Activated T-helper 1 cell treated with Interleukin-2 at 50 U/mL for 16 hours (primary cell): ENCODE measurements around the gene IER3.

Experiments used
- DNase-seq: peaks from one replicate; pipeline ENCODE4 v3.0.0-alpha.2; 2020; ENCODE audit warnings: low read depth

Gene IER3

GRCh38 chr6:30744054-30744805 is at the start of gene IER3:
TSS of gene IER3 (minus strand) at chr6:30744547. CDS start at chr6:30744518, 29 bp downstream.
- peak; percentile 47 for DNase-seq

GRCh38 chr6:30793521-30794194 is 49.3 kb upstream of the IER3 start:
- DNase-seq: no peak

DNA sequence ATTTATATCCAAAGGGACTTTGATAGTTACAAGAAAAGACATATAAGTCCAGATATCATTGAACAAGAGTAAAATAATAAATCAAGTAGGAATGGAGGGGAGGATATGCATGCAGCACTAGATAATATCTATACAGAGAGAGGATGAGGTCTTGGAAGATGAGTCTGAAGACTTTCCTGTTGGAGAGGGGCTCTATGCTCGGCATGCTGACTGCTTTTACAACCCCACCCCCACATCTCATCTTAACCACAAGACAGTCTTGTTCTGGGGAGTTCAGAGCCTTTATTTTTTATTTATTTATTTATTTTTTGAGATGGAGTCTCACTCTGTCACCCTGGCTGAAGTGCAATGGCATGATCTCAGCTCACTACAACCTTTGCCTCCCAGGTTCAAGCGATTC is 48.4 kb upstream of the IER3 start:
- no peak for DNase-seq

GRCh38 chr6:30790724-30791383 is 46.5 kb upstream of the IER3 start:
- DNase-seq: no peak

DNA sequence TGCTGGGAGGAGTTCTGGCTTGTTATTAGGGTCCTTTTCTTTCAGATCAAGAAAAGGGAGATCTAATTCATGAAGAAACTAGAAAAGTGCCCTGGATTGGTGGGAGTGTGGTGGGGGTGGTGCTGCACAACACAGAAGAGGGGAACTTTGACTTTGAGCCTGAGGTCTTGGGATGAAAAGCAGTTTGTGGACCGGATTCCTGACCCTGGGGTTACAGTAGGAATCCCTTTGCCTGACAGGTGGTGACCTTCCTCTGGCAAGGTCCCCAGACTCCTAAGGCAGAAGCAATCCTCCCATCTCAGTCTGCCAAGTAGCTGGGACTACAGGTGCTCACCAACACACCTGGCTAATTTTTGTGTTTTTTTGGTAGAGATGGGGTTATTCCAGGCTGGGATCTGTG is 45.3 kb upstream of the IER3 start:
- no peak for DNase-seq

- DNase-seq: no peak
These were observed 43.6 kb upstream of the IER3 start for GRCh38 chr6:30787954-30788353.

DNA sequence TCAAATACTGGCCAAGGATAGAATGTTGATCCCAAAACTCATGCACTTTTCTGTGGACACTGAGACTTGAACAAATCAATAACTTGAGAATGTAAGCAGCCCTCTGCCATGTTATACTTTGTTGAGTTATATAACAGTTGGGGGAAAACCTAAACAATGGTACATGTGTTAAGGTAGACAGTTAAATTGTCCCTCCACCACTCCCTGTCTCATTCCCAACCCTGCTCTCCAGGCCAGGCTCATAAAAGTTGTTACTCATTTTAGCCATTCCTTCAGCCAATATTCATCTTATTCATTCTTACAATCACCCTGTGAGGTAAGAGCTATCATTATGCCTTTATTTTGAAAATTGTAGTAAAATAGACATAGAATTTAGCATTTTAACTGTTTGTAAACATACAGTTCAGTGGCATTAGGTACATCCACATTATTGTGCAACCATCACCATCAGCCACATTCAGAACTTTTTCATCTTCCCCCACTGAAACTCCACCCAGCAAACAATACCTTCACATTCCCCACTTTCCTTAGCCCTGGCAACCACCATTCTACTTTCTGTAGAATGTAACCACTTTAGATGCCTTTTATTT is 38.2 kb upstream of the IER3 start:
- no peak for DNase-seq

DNA sequence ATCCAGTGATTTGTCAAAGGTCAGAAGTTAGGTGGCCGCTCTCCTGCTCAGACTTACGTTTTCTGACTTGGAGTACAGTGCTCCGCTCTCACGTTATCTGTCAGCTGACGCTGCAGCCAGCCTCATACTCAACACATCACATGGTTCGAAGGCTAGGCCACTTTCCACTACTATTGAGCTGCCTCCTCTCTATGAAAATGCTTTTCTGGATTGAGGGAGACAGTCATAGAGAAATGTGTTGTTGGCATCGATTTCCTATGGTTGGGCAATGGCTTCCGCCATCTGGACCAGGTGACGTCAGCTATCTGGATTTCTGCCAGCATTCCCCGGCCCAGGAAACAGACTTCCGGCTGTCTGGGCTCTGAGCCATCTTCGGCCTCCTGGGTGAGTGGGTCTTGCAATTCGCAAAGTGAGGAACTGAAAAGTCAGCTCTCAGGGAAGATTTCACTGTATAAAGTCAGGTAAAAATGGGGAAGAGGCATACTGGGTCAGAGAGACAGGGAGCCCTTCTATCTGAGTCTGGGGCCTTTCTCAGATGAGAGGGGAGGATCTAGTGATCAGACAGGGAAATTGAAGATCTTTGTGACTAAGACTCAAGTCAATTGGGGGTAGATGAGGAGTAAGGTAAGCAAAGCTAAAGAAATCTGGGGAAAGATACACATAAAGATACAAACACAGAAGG is 37.5 kb upstream of the IER3 start:
- DNase-seq: no peak

GRCh38 chr6:30781395-30781742 is 37.0 kb upstream of the IER3 start:
- DNase-seq: no peak

DNA sequence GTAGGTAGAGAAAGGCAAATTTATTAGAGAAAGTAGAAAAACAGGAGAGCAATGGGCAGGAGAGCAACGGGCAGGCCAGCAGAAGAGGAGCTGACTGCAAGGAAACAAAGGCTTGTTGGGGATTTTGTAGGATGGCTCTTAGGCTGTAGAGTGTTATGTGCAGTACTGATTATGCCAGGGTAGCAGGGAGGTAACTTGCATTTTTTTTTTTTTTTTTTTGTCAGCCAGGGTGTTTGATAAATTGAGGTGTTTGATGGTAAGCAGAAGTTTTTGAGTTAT is 36.2 kb upstream of the IER3 start:
- no peak for DNase-seq

DNA sequence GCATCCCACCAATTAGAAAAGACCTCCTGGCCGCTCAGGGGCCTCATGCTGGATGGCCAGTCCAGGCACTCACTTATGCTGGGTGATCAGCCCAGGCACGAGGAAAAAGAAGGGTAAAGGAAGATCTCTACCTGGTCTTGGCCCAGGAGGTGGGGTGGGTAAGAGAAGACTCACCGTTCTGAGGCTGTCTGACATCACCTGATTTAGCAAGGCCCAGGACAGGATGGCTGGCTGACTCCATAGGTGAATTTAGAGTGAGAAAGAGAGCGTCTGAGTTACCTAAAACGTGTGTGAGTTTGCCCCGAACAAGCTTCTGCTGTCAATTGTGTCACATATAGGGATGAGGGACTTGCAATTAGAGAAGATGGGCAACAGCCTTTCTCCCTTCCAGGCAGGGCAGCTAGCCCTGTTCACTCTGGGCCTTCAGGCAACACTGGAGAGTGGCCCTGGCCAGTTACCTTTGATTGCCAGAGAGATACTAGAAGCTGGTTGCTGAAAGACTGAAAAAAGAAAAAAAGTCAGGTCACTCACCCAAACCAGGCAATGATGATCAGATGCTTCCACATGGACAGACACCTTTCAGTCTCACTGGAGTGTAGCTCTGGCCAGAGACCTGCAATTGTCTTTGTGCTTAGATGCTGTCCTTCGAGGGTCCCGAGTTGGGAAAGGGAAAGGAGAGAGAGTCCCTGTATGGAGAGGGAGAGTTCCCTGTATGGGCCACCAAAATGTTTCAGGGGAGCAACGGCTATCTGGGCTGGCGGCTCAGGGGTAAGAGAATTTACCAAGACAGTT is 35.7 kb upstream of the IER3 start:
- DNase-seq: no peak

- no peak for DNase-seq
These were observed 33.8 kb upstream of the IER3 start for GRCh38 chr6:30778001-30778635.

DNA sequence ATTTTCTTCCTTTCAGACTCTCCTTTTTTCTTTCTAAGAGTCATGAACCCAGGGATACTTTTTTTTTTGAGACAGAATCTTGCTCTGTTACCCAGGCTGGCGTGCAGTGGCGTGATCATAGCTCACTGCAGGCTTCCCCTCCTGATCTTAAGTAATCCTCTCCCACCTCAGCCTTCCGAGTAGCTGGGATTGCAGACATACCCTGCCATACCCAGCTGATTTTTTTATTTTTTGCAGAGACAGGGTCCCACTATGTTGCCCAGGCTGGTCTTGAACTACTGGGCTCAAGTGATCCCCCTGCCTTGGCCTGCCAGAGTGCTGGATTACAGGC is 32.8 kb upstream of the IER3 start:
- no peak for DNase-seq

GRCh38 chr6:30776390-30777154 is 32.2 kb upstream of the IER3 start:
- no peak for DNase-seq

GRCh38 chr6:30775104-30775503 is 30.8 kb upstream of the IER3 start:
- DNase-seq: no peak

DNA sequence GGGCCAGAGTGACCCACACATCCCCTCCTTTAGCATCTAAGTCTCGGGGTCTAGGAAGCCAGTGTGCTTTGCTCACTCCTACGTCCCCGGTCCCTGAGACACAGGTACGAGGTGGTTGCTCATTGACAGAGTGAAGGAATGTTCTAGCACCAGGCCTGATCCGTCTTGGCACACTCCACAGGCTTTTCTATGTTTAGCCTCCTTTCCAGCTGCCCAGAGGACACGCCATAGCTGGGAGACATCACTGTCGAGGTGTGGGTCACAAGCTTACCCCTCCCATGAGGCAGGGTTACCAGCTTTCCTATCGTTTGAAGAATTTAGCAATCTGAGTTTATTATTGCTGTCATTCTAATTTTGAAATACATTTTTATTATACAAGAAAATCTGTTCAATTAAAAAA is 30.4 kb upstream of the IER3 start:
- DNase-seq: no peak

DNA sequence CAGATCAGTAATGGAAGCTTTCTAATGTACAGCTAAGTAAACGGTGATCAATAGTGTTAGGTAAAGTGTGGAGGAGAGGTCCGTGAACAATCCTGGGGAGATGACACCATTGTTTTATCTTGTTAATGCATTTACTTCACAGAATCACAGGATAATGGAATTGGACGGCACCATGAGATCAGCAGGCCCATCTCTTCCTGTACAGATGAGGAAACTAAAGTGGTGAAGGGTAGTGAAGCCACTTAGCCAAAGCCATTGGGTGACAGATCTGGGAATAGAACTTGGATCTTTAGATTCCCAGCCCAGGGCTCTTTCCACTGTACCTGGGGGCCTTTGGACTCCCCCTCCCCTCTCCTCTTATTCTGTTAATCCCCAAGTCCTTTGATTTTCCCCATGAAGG is 26.2 kb upstream of the IER3 start:
- DNase-seq: no peak

- DNase-seq: no peak
These were observed 25.6 kb upstream of the IER3 start for GRCh38 chr6:30769853-30770524.

DNA sequence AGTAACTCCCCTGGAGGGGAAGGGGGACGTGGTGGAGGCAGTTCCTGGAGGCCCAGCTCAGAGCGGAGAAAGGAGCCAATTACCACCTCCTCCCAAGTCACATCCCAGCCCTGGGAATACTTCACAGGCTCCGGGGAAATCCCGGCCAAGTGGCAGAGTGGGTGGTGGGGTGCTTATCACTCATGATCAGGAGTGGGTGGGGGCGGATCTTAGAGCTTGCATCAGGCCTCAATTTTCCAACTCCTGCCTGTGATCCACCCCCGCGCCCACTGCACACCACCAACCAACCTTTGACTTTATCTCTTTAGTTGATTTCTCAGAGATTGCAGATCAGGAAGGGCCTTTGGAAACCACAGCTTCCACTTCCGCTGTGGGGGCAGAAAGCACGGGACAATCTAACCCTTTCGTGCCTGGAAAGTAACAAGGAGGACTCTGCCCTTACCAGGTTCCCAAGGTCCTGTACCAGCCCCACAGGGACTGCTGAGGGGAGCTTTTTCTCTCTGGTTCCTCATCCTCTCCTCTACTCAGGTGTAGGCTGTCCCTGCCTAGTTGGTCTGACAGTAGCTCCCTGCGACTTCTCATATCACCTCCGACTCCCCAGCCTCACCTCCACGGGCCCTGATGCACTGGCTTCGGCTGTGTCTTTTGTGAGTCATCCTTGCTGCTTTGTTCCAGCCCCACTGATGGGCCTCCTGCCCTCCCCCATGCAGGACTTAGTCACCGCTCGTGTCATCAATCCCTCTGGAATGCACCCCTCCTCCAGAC is 24.9 kb upstream of the IER3 start:
- DNase-seq: peak; percentile 50
